Neural cell (in vitro differentiated cells): ENCODE data around the gene TMEM207. TPM values are rescaled to one million over a fixed set of nuclear protein-coding genes. Genes with fewer than 3 reads are reported as not detected.

Experiments used
- H2AFZ ChIP-seq: fragments of 200-600, 300-800 bp; sonication (generic), shearing (Covaris generic); 2 replicates; pipeline ENCODE4 v1.6.0; 2014; ENCODE audit warnings: low read depth, mild to moderate bottlenecking, antibody characterized with exemption, low read length, moderate library complexity
- H3F3A ChIP-seq: fragments of 200-600 bp; shearing (Covaris generic); 2 replicates; pipeline ENCODE4 v1.6.1; 2016; ENCODE audit warnings: mild to moderate bottlenecking, moderate library complexity, mixed read lengths, antibody characterized with exemption, low read length; ENCODE audit not compliant: insufficient read depth, poor library complexity, severe bottlenecking
- H3K27ac ChIP-seq: fragments of 200-600, 300-800 bp; sonication (generic), shearing (Covaris generic); 2 replicates; pipeline ENCODE4 v1.5.1; 2014; ENCODE audit warnings: mild to moderate bottlenecking, low read length, moderate library complexity
- H3K27me3 ChIP-seq: fragments of 300-800, 200-600 bp; sonication (generic), shearing (Covaris generic); 2 replicates; pipeline ENCODE4 v1.6.0; 2014; ENCODE audit warnings: mild to moderate bottlenecking, low read depth, low read length, moderate library complexity; ENCODE audit not compliant: insufficient read depth
- H3K36me3 ChIP-seq: fragments of 300-800, 200-600 bp; sonication (generic), shearing (Covaris generic); 2 replicates; pipeline ENCODE4 v1.5.1; 2014; ENCODE audit warnings: mild to moderate bottlenecking, antibody characterized with exemption, low read length, moderate library complexity; ENCODE audit not compliant: insufficient read depth
- H3K4me2 ChIP-seq: fragments of 300-800, 200-600 bp; sonication (generic), shearing (Covaris generic); 2 replicates; pipeline ENCODE4 v1.6.0; 2014; ENCODE audit warnings: mild to moderate bottlenecking, low read length
- H3K4me3 ChIP-seq: fragments of 300-800, 200-600 bp; sonication (generic), shearing (Covaris generic); 2 replicates; pipeline ENCODE4 v1.5.1; 2014; ENCODE audit warnings: mild to moderate bottlenecking, low read length, moderate library complexity
- H3K79me2 ChIP-seq: fragments of 200-600 bp; shearing (Covaris generic); replicated peaks from 2 replicates; pipeline ENCODE4 v1.6.0; 2014; ENCODE audit warnings: mild to moderate bottlenecking, low read length, moderate library complexity; ENCODE audit not compliant: insufficient read depth
- H3K9ac ChIP-seq: fragments of 300-800, 200-600 bp; sonication (generic), shearing (Covaris generic); 2 replicates; pipeline ENCODE4 v1.6.1; 2016; ENCODE audit warnings: mild to moderate bottlenecking, low read length, mixed read lengths
- H3K9me2 ChIP-seq: fragments of 200-600 bp; shearing (Covaris generic); 2 replicates; pipeline ENCODE4 v1.6.1; 2016; ENCODE audit warnings: mild to moderate bottlenecking, low read length, mixed read lengths; ENCODE audit not compliant: insufficient read depth
- H3K9me3 ChIP-seq: fragments of 200-600, 300-800 bp; sonication (generic), shearing (Covaris generic); 2 replicates; pipeline ENCODE4 v1.6.1; 2016; ENCODE audit warnings: mild to moderate bottlenecking, mixed run types, low read length, moderate library complexity, mixed read lengths
- H4K20me1 ChIP-seq: fragments of 200-600 bp; shearing (Covaris generic); 2 replicates; pipeline ENCODE4 v1.6.1; 2016; ENCODE audit warnings: mild to moderate bottlenecking, mixed run types; ENCODE audit not compliant: insufficient read depth
- CTCF ChIP-seq: fragments of 450-650 bp; IDR thresholded peaks from 2 replicates; pipeline ENCODE4 v1.5.1; 2014; ENCODE audit warnings: antibody characterized with exemption, mild to moderate bottlenecking, moderate library complexity; ENCODE audit not compliant: poor library complexity, severe bottlenecking
- EP300 ChIP-seq: fragments of 450-650 bp; conservative IDR thresholded peaks from 2 replicates; pipeline ENCODE4 v1.6.1; 2014; ENCODE audit warnings: antibody characterized with exemption, mild to moderate bottlenecking, moderate library complexity; ENCODE audit not compliant: poor library complexity, severe bottlenecking
- EZH2 ChIP-seq: fragments of 200-600, 300-800 bp; shearing (Covaris generic), sonication (generic); IDR thresholded peaks from 2 replicates; pipeline ENCODE4 v1.6.1; 2014; ENCODE audit warnings: antibody characterized with exemption, low read length, borderline replicate concordance, mild to moderate bottlenecking; ENCODE audit not compliant: insufficient read depth, poor library complexity, severe bottlenecking
- MXI1 ChIP-seq: fragments of 450-650 bp; conservative IDR thresholded peaks from 2 replicates; pipeline ENCODE4 v1.6.1; 2014; ENCODE audit warnings: antibody characterized with exemption, mild to moderate bottlenecking; ENCODE audit not compliant: poor library complexity, severe bottlenecking
- POLR2AphosphoS5 ChIP-seq: IDR thresholded peaks from 2 replicates; pipeline ENCODE4 v1.6.1; 2012
- RAD21 ChIP-seq: fragments of 450-650 bp; conservative IDR thresholded peaks from 2 replicates; pipeline ENCODE4 v1.6.1; 2014; ENCODE audit warnings: antibody characterized with exemption, mild to moderate bottlenecking, moderate library complexity
- REST ChIP-seq: IDR thresholded peaks from 2 replicates; pipeline ENCODE4 v1.6.1; 2012; ENCODE audit warnings: borderline replicate concordance
- SMC3 ChIP-seq: fragments of 450-650 bp; conservative IDR thresholded peaks from 2 replicates; pipeline ENCODE4 v1.6.1; 2014; ENCODE audit warnings: antibody characterized with exemption, mild to moderate bottlenecking, moderate library complexity; ENCODE audit not compliant: poor library complexity
- TAF1 ChIP-seq: IDR thresholded peaks from 2 replicates; pipeline ENCODE4 v1.6.1; 2012; ENCODE audit warnings: low read depth
- polyA plus RNA-seq: library from polyadenylated mRNA; depleted of rRNA; stranded (reverse); fragments of >200 nt; gene quantifications from 2 replicates; pipeline ENCODE4 v1.2.3, GENCODE V29; 2014

TMEM207 gene
- polyA plus RNA-seq, 1 donor from 2014 or later = 0.27 TPM

- no peaks in the 10 kb centered on the region for H3F3A ChIP-seq
- peak overlapping the region; percentile 91 for H3K27ac ChIP-seq
- H3K36me3 ChIP-seq = no peaks in the 10 kb centered on the region
- H3K9me2 ChIP-seq = no peaks in the 10 kb centered on the region
- peak overlapping the region; percentile 48 for H3K4me3 ChIP-seq
- no peak overlapping the region for H2AFZ ChIP-seq
- no peak for TF ChIP-seq POLR2AphosphoS5
- TF ChIP-seq SMC3 = no peak
- TF ChIP-seq CTCF = no peak
- TF ChIP-seq TAF1 = no peak
- no peak for TF ChIP-seq RAD21
- TF ChIP-seq REST = peak; percentile 13
- no peak for TF ChIP-seq MXI1
- no peaks in the 10 kb centered on the region for H3K79me2 ChIP-seq
- no peaks in the 10 kb centered on the region for H4K20me1 ChIP-seq
- no peaks in the 10 kb centered on the region for H3K9me3 ChIP-seq
- H3K27me3 ChIP-seq = no peaks in the 10 kb centered on the region
- peak overlapping the region; percentile 13 for H3K4me2 ChIP-seq
- H3K9ac ChIP-seq = peak overlapping the region; percentile 46
These were observed 48.6 kb upstream of the TMEM207 start for GRCh38 chr3:190498293-190498692.

GRCh38 chr3:190497811-190498210 lies 48.1 kb upstream of the TMEM207 start:
- TF ChIP-seq EZH2 (no peak), MXI1 (no peak), EP300 (peak; percentile 97), SMC3 (no peak), REST (peak; percentile 17), TAF1 (no peak), POLR2AphosphoS5 (peak; percentile 89), RAD21 (no peak)
- peak overlapping the region; percentile 46 for H3K9ac ChIP-seq
- H3K36me3 ChIP-seq = no peaks in the 10 kb centered on the region
- H3K9me3 ChIP-seq = no peaks in the 10 kb centered on the region
- H4K20me1 ChIP-seq = no peaks in the 10 kb centered on the region
- no peaks in the 10 kb centered on the region for H3F3A ChIP-seq
- H3K9me2 ChIP-seq = no peaks in the 10 kb centered on the region
- H3K27me3 ChIP-seq = no peaks in the 10 kb centered on the region
- H2AFZ ChIP-seq = no peak overlapping the region
- H3K4me3 ChIP-seq = peak overlapping the region; percentile 48
- H3K4me2 ChIP-seq = peak overlapping the region; percentile 31
- H3K27ac ChIP-seq = peak overlapping the region; percentile 91
- H3K79me2 ChIP-seq = no peaks in the 10 kb centered on the region
